GM21390 (cell line): Measurements from ENCODE around the gene PSORS1C2.

ENCODE experiments used
- ATAC-seq: cut with Tn5 transposase; IDR thresholded peaks from one replicate; pipeline ENCODE4 v1.9.1; 2021; ENCODE audit not compliant: unreplicated experiment

The PSORS1C2 gene

DNA sequence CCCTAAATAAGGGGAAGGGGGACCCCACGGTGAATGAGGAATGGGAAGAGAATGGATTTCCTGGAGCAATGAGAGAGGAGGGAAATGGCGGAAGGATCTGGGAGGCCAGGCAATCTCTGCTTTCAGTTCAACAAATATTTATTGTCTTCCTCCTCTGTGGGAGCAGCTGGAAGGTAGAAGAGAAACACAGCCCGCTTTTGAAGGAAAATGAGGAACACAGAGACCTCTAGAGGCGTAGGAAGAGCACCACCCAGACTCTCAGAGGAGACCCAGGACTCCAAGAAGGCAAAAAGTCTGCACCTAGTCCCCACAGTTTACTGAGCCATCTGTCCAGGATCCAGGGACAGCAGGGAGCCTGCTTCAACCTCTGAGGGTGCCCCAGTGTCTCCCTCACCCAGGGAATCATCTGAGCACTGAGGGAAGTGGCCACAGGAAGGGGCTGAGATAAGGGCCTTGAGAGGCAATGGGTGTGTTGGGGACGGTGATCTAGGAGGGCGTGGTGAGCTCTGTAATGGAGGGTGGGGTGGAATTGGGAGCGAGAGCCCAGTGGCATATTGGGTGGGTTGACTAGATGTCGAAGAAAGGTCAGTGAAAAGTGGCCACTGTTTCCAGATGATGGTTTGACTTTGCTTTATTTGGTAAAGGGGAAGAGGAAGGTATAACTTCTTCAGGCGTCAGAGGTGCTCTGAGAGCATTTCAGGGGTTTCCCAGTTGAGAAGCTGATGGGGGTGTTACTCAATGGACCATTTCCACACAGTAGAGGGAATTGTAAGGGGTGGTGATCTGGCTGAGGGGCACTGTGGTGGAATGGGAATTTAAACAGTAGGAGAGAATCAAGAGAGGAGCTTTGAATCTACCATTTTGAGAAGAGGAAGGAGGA lies 23.7 kb downstream of the PSORS1C2 start:
- ATAC-seq, result no peak

DNA sequence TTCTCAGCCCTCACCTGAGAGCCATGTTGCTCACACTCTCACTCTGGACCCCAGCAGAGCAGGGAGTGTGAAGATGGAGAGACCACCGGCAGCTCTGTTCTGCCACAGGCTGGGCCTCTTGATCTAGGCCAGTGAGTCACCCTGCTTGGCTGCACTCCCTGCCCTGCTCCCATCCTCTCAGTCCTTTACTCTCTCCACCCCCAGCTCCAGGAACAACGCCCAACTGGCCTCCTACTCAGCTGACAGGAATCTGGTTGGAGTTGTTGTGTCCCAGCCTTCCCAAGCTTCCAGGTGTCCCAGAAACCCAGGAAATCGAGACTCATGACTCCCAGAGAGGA lies 24.4 kb downstream of the PSORS1C2 start, which contains the start of gene PSORS1C1:
Gene PSORS1C1, plus strand, starts transcription at position 260 of the 338 bp plus-strand sequence. CDS start 14,833 bp downstream, outside the sequence.
- ATAC-seq, result no peak

DNA sequence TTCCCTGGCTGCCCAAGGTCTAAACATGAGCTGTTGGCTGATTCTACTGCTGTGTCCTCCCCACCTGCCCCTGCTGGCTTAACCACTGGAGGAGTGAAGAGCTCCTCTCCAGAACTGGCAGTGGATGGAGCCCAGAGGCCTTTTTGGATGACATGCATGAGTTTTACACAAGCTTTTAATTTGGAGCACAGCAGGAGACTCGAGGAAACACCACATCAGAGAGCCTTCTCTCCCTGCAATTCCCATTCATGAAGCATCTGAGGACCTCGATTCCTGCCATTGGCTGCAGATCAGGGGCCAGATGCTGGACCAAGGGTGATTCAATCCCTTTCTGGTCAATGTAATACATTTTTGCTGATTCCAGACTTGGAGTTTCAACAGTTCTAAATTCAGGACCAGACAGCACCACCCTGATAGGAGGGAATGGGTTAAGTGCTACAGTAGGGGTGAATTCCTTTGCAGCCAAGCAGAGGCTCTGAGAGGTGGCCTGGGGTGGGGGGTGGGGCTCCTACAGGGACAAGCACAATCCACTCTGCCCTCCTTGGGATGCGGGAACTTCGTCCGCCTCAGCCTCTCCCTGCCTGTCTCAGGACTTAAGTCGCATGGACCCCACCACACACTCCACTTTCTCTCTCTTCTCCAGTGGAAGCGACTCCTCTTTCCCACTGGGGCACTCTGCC lies 24.9 kb downstream of the PSORS1C2 start:
- no peak for ATAC-seq

GRCh38 chr6:31112478-31112877 lies 26.4 kb downstream of the PSORS1C2 start, which contains the start of gene C6orf15:
C6orf15 (minus strand) TSS chr6:31112575; CDS start chr6:31112555, 20 bp downstream.
- ATAC-seq, result no peak

GRCh38 chr6:31111712-31112111 lies 27.2 kb downstream of the PSORS1C2 start:
- no peak for ATAC-seq

DNA sequence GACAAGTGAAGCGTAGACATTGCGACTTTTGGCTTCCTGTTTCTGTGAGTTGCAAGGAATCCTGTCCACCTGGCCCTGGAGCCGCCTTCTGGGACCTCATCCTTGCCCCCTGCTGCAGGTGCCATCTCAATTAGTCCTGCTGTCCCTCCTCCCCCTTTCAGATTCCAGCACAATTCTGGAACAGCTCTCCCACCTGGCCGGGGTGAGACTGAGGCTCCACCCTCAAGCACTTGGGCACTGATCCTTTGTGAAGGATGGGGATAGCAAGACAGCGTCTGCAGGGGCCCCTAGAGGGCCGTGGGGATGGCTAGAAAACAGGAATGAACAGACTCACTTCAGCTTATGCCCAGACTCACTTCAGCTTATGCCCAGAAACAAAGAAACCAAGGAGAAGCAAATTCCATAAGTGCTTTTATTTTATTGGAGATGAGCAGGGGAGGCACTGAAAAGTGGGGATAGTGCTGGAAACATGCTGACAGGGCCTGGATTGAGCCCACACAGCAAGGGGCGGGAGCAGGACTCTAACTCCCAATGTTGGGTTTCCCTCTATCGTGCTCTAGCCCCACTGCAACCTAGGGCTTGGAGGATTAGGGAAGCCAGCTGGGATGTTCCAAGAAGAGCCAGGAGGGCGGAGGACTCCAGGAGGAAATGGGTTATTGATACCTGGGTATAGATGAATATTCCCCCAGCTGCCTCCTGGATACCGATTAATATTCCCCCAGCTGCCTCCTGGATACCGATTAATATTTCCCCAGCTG lies 27.9 kb downstream of the PSORS1C2 start:
- ATAC-seq, result no peak

- no peak for ATAC-seq
These were observed 31.8 kb downstream of the PSORS1C2 start for GRCh38 chr6:31107052-31107451.

DNA sequence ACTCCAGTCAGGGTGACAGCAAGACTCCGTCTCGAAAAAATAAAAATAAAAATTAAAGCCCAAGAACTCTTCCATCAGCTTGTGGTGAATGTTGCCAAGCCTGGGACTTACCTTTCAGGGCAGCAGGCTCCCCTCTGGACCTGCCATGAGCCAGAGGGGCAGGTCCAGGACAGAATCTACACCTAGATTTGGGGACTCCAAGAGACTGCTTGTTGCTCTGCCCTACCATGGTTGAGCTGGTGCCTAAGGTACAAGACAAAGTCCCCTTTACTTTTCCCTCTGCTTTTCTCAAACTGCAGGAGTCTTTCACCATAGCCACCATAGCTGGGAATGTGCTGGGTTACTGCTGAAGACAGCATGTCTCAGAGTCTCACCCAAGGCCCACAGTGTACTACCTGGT lies 35.7 kb downstream of the PSORS1C2 start:
- no peak for ATAC-seq

- ATAC-seq, result no peak
These were observed 40.4 kb downstream of the PSORS1C2 start for GRCh38 chr6:31098449-31098938.

- no peak for ATAC-seq
These were observed 42.2 kb downstream of the PSORS1C2 start for GRCh38 chr6:31096656-31097055.

GRCh38 chr6:31096215-31096614 lies 42.7 kb downstream of the PSORS1C2 start:
- ATAC-seq, result no peak

DNA sequence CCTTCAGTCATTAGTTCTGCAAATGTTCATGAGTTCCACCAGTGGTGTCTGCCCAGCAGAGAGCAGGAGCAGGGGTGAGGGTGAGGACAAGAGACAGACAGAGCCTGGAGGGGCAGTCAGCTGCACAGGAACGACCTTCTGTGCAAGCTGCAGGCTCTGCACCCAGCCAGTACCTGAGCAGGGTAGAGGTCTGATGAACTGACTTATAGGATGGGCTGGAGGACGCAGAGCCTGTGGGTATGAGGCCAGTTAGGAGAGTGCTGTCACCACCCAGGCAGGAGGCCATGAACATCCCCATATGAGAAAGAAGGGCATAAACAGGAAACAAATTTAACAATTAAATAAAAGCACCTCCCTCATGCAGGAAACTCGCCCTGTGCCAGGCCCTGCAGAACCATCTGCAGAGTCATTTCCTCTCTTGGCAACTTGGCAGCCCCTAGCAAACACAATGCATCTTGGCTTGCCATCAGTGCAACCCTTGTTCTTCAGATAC lies 44.4 kb downstream of the PSORS1C2 start:
- ATAC-seq, result no peak

- no peak for ATAC-seq
These were observed 45.9 kb downstream of the PSORS1C2 start for GRCh38 chr6:31092769-31093505.

- no peak for ATAC-seq
These were observed 46.6 kb downstream of the PSORS1C2 start for GRCh38 chr6:31092238-31092637.

DNA sequence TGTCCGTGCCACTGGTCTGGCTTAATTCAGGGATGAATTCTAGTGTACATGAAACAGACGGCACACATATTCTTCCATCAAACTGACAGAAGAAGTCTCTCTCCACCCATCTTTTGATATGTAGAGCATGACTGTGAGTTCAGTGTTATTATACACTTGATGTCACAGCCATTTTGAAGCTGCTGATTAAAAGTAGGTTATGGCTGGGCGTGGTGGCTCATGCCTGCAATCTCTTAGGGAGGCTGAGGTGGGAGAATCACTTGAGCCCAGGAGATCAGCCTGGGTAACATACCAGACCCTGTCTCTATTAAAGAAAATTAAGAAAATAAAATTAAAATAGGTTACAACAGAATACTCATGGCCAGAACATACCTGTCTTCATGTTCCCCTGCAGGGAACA lies 47.2 kb downstream of the PSORS1C2 start:
- no peak for ATAC-seq

- ATAC-seq, result no peak
These were observed 47.9 kb downstream of the PSORS1C2 start for GRCh38 chr6:31090973-31091364.

DNA sequence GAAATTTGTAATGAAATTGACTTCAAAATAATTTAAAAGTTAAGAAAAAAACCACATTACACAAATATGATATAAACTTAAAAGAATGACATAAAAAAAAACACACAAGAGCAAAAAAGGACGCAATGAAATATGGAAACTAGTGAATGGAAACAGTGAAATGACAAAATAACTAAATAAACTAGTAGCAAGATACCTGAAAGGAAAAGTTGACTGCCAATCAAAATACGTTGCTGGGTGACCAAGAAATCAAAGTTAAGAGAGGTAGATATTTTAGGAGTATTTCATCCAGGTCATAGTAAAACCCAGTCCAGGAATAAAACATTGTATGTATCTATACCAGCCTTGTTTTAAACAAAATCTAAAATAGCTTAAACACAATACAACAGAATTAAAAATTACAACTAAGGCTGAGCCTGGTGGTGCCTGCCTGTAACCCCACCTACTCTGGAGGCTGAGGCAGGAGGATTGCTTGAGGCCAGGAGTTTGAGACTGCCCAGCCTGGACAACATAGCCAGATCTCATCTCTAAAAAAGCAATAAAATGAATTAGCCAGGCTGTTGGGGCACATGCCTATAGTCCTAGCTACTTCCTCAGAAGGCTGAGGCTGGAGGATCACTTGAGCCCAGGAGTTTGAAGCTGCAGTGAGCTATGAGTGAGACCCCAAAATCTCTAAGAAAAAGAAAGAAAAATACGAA lies 48.4 kb downstream of the PSORS1C2 start:
- no peak for ATAC-seq
